GM19351 (cell line): ENCODE data around the gene DNM1.
A peak's percentile ranks its signal among the peaks of the same experiment; 100 is the strongest.

ENCODE experiments used
- ATAC-seq: cut with Tn5 transposase; IDR thresholded peaks from one replicate; pipeline ENCODE4 v1.9.1; 2021; ENCODE audit warnings: mild to moderate bottlenecking, moderate library complexity; ENCODE audit not compliant: unreplicated experiment

DNM1 gene

DNA sequence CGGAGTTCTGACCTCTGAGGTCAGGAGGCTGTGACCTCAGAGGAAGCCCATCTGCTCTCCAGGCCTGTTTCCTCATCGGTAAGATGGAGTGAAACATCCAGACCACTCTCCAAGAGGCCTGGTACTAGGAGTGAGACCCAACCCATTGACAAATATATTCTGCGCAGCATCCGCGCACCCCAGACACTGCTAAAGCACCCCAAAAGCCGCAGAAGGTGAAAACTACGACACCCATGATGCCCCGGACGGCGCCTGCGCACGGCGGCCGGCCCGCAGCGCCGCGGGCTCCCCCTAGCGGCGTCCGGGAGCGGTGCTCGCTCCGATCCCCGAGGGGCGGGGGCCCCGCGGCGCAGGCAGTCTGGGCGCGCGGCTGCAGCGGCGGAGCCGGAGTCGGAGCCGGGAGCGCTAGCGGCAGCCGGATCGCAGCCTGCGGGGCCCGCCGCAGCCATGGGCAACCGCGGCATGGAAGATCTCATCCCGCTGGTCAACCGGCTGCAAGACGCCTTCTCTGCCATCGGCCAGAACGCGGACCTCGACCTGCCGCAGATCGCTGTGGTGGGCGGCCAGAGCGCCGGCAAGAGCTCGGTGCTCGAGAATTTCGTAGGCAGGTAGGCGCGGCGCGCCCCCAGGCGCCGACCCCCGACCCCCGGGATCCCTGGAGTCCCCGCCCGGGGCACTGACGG lies at the start of gene DNM1:
Gene DNM1, plus strand, starts transcription at position 356 of the 683 bp plus-strand sequence. Its CDS starts 92 bp downstream, at position 448.
- peak; percentile 77 for ATAC-seq

GRCh38 chr9:128153947-128154695 lies 49.1 kb upstream of the DNM1 start:
- no peak for ATAC-seq

DNA sequence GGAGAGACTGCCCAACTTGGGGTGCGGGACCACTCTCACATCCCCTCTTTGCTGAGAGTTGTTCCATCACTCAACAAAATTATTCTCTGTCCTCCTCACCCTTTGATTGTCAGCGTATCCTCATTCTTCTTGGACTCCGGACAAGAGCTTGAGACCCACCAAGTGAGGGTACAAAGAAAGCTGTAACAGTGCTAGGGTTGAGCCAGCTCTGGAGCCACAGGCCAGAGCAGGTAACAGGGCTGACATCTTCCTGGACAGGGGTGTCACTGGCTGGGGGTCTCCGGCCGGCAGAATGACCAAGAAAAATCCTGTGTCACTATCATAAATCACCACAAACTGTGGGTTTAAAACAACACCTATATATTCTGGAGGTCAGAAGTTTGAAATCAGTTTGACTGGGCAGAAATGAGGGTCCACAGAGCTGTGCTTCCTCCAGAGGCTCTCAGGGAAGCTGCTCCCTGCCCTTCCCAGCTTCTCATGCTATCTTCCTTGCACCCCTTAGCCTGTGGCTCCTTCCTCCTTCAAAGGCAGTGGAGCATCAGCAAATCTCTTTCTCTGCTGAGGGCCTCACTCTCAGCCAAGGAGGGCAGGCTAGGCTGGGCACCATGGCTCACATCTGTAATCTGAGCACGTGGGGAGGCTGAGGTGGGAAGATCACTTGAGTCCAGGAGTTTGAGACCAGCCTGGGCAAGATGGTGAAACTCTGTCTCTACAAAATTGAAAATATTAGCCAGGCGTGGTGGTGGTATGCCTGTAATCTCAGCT lies 47.3 kb upstream of the DNM1 start:
- ATAC-seq = no peak

DNA sequence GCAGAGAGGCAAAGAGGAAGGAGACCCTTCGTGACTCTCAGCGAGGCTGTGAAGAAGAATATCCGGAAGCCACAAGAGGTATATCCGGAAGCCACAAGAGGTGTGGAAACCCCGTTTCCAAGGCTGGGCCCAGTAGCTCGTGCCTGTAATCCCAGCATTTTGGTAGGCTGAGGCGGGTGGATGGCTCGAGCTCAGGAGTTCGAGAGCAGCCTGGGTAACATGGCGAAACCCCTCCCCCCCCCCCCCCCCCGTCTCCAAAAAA lies 43.7 kb upstream of the DNM1 start:
- ATAC-seq = no peak

GRCh38 chr9:128159784-128160602 lies 43.2 kb upstream of the DNM1 start, which contains the start of gene BBLN:
BBLN (plus strand) TSS chr9:128160265; CDS start chr9:128160408, 143 bp downstream.
- ATAC-seq = peak; percentile 71

GRCh38 chr9:128160603-128160987 lies 42.6 kb upstream of the DNM1 start:
- ATAC-seq = peak; percentile 20

GRCh38 chr9:128161215-128161902 lies 41.8 kb upstream of the DNM1 start:
- no peak for ATAC-seq

DNA sequence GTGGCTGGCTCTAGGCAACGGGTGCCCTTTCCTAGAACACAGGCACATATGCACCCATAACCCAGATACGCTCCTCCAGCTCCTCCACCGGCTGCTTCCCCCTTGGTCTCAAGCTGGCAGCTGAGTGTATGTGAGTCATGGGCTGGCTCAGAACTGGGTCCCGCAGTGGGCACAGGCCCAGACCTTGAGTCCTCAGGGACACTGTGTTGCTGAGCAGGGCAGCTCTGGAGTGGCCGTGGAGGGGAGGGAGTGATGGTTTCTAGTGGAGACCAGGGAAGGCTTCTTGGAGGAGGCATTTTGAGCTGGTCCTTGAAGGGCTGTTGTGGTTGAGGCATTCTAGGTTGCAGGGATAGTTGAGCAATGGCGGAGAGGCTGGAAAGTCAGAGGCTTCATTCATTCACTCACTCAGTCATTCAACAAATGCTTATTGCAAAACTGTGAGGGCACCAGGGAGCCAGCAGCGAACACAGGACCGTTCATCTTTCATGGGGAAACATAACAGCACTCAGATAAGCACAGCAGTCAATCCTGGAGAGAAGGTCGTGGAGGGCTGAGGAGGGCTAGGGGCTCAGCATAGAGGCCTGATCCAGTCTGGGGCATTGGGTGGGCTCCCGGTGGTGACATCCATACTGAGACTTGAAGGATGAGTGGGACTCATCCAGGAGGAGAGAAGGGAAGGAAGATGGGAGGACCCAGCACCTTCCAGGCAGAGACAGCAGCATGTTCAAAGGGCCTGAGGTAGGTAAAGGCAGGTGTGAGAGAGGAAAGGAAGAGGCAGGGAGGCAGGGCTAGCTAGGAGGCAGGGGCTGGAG lies 40.8 kb upstream of the DNM1 start:
- ATAC-seq = no peak

GRCh38 chr9:128163027-128163515 lies 40.1 kb upstream of the DNM1 start:
- no peak for ATAC-seq

DNA sequence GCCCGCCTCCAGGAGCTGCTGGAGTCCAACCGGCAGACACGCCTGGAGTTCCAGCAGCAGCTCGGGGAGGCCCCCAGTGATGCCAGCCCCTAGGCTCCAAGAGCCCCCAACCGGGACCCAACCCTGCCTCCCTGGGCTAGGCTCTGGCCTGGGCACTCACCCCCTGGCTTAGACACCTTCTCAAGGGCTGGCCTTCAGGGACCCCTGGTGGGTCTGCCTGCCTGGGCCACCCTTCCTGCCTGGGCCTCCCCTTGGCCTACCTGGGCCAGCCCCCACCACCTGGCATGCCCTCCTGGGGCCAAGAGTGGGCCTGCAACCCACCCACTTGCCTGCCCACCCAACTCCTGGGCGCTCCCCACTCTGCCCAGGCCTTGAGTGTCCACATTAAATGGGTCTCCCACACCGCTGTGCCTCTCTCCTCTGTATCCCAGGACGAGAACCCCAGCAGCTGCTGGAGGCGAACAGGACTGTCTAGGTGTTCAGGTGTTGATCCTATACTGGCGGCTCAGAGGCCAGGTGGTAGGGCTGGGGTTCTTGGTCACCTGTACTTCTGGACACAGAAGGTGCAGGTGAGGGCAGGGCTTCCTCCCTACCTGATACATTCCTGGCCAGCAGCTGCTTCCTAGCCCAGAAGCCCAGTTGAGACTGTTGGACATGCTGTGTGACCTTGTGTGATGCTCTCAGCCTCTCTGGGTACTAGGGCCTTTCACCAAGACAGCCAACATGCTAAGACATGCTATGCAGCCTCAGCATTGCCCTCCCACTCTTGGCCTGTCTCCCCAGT lies 39.5 kb upstream of the DNM1 start:
- no peak for ATAC-seq

DNA sequence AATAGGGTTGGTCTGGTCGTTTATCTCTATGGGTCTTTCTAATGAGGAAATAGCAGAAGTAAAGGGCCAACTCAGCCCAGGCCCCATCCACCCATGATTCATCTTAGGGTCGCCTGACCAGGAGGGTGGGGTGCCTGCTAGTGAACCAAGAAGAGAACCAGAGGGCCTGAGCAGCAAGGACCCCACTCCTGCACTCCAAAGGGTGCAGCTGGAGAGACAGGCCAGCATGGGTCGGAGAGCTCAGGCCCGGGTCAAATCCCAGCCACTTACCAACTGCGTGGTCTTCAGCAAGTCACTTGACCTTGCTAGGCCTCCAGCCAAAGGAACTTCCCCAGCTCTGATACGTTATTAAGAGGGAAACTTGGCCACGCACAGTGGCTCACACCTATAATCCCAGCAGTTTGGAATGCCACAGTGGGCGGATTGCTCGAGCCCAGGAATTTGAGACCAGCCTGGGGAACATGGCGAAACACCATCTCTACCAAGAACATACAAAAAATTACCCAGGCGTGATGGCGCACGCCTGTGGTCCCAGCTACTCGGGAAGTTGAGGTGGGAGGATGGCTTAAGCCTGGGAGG lies 38.8 kb upstream of the DNM1 start:
- no peak for ATAC-seq

DNA sequence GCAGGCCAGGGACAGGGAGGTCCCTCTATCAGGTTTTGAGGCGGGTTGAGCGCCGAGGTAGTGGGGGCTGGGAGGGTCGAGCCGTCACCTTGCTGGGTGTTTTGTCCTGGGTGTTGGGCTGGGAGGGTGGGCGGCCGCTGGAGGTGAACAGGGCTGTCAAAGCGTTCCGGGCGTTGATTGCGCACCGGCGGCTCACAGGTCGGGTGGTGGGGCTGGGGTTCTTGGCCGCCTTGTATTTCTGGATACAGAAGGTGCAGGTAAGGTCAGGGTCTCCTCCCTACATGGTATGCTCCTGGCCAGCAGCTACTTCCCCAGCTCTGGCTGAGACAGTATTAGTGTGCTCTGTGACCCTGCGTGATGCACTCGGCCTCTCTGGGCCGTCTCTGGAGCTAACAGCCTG lies 37.0 kb upstream of the DNM1 start:
- ATAC-seq = no peak

DNA sequence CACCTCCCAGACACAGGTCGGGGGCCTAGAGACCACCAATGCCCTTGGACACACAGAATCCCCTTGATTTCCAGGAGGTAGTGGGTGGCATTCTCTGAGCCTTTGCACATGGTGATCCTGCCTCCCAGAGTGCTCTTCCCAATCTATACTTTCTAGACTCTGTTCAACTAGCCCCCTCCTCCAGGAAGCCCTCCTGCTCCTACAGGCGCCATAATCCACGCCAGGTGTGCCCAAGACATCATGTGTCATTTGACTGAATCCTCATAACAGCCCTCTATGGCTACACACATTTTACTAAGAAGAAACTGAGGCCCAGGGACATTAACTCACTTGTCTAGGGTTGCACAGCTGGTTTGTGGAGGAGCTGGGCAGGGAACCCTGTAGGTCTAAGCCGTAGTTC lies 36.0 kb upstream of the DNM1 start:
- ATAC-seq = no peak

GRCh38 chr9:128168731-128169308 lies 34.4 kb upstream of the DNM1 start:
- ATAC-seq = no peak

DNA sequence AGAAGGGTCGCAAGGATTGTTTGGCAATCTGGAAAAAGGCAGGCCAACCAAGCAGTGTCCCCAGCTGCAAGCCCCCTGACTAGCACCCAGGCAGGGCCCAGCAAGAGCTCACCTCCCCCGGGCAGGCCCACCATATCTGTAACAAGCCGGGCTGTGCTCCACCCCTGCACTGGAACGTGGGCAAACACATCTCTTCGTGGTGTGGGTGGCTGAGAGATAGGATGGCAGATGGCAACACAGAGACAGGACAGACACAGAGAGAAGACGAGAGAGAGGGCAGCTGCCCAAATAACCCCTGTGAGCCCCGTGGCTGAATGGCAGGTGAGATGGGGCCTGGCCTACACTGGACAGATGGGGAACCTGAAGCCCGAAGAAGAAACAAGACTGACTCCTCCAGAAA lies 33.7 kb upstream of the DNM1 start:
- ATAC-seq = no peak

- ATAC-seq = no peak
Observed at GRCh38 chr9:128169925-128170324, 33.3 kb upstream of the DNM1 start.

GRCh38 chr9:128174062-128174461 lies 29.1 kb upstream of the DNM1 start:
- ATAC-seq = no peak

GRCh38 chr9:128175102-128175563 lies 28.0 kb upstream of the DNM1 start:
- ATAC-seq = no peak
